HG03460 (cell line): ENCODE data around the gene TFDP3.

Source experiments
- ATAC-seq: cut with Tn5 transposase; IDR thresholded peaks from one replicate; pipeline ENCODE4 v1.9.1; 2021; ENCODE audit not compliant: unreplicated experiment

Gene TFDP3

DNA sequence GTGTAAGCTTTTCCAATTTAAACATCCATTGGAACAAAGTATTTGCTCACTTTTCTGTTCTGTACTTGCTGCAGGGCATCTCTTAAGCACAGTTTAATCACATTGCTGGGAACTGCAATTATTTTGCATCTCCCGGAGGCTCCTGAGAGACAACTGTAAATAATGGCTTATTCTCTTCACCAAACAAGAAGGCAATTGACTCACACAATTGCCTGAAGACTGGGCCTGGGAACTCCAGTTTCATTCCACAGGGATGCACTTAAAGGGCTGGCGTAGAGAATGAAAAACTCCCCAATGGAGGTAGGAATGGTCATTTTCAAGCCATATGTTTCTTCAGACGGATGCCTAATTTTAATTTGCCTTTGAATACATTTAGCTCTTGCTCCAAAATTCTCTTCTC is 29.5 kb downstream of the TFDP3 start:
- no peak for ATAC-seq

DNA sequence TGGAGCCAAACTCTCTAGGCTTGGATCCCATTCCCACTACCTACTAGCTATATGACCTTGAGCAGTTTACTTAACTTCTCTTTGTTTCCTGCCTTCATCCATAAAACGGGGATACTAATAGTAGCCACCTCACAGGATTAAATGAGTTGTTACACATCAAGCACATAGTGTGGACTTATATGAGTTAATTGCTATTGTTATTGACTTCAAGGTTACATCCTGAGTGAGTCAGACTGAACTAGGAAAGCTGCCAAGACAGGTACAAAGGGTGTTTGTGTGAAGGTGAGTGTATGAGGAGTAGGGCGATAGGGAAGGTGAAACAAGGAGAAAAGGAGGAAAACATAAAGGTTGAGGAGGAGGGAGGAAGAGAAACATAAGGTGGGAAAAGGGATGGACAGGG is 32.2 kb downstream of the TFDP3 start:
- no peak for ATAC-seq

DNA sequence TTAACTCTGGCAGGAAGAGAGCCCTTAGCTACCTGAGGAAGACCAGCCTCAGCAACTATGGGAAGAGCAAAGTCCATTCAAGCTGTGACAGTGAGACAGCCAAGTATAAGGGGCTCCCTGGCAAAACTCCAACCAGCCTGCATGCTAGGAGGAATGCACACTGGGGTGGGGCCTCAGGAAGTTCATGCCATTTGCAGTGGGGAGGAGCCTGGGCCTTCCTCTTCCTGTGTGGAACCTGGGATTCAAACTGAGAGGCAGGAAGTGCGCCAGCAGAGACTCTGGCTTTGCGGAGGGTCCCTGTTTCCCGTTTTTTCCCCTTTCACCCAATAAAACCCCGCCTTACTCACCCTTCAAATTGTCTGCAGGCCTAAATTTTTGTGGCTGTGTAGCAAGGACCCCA is 33.0 kb downstream of the TFDP3 start:
- ATAC-seq = no peak

- no peak for ATAC-seq
These were observed 34.3 kb downstream of the TFDP3 start for GRCh38 chrX:133183806-133184205.

- ATAC-seq = no peak
These were observed 38.7 kb downstream of the TFDP3 start for GRCh38 chrX:133179500-133179899.

GRCh38 chrX:133177202-133177601 is 41.0 kb downstream of the TFDP3 start:
- ATAC-seq = no peak

GRCh38 chrX:133175605-133176004 is 42.5 kb downstream of the TFDP3 start:
- no peak for ATAC-seq

- no peak for ATAC-seq
These were observed 43.0 kb downstream of the TFDP3 start for GRCh38 chrX:133175162-133175561.

DNA sequence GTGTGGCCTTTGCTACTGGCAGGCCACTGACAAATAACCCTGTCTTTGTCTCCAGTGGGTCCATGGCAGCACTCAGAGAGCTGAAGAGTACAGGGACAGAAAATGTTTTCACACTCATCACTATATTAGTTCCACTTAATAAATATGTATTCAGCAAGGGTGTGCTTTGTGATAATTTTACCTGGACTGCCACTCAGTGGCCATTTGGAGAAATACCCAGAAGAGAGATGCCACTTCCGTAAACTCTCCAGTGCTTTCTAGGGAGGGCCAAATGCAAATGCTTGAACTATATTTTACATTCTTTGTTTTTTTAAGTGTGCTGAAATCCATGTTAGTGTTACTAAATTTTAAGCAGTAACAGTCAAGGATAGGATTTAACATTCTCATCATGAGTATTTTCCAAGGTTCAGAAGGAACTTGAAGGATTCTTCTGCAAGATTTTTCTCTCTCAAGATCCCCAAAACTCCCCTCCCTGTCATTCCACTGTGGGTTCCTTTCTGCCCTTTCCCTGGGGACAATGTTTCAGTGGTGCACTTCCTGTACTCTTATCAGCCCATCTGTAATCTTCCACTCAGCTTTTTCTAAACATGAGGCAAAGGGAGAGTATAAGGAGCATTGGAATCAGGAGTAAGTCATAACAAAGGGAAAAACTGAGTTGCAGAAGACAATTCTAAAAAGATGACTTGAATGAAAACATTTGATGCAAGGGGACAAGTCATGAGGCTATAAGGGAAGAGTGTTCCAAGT is 46.0 kb downstream of the TFDP3 start:
- ATAC-seq = no peak
